Cardiac muscle cell (in vitro differentiated cells and primary cell): ENCODE results near the gene CARD16. TPM values are rescaled to one million over a fixed set of nuclear protein-coding genes. Genes with fewer than 3 reads are reported as not detected.
A peak's percentile ranks its signal among the peaks of the same experiment; 100 is the strongest.
"Not testable (repeated sequence)": the region's sequence is repeated elsewhere in the genome, so short reads cannot be mapped to it uniquely, and the experiment has no call there.

Experiments used
- DNase-seq, 2 donors: peaks; one replicate each; pipeline versions ENCODE4 v3.0.0 to v3.0.0-alpha.2; 2010 to 2017; ENCODE audit warnings: low read depth in 1 of 2, low spot score in 1 of 2
- H3K27ac ChIP-seq: fragments of 200-600 bp; sonication (generic); 2 replicates; pipeline ENCODE4 v1.5.1; 2016
- H3K27me3 ChIP-seq: fragments of 200-600 bp; sonication (generic); 2 replicates; pipeline ENCODE4 v1.6.0; 2016; ENCODE audit warnings: control low read depth
- H3K36me3 ChIP-seq: fragments of 200-600 bp; sonication (generic); 2 replicates; pipeline ENCODE4 v1.5.1; 2016; ENCODE audit warnings: control low read depth
- H3K4me1 ChIP-seq: fragments of 200-600 bp; sonication (generic); 2 replicates; pipeline ENCODE4 v1.8.1; 2017; ENCODE audit warnings: low read depth, mild to moderate bottlenecking, mixed run types
- H3K4me3 ChIP-seq: fragments of 200-600 bp; sonication (generic); 2 replicates; pipeline ENCODE4 v1.5.1; 2016; ENCODE audit warnings: mild to moderate bottlenecking
- H3K9me3 ChIP-seq: fragments of 200-600 bp; sonication (generic); 2 replicates; pipeline ENCODE4 v1.5.1; 2017; ENCODE audit warnings: low read depth, mild to moderate bottlenecking, control low read depth
- polyA plus RNA-seq: library from polyadenylated mRNA; unstranded; fragments of >200 nt; fragmentation: Nextera tagmentation; extraction: Ambion mirVana; gene quantifications from 2 replicates; pipeline ENCODE4 v1.2.1, GENCODE V29; 2016
- total RNA-seq: library from RNA; depleted of rRNA; stranded (reverse); fragments of >200 nt; gene quantifications from 2 replicates; pipeline ENCODE4 v1.2.3, GENCODE V29; 2016
- TF ChIP-seq, protein P1 (sequence below): IDR thresholded peaks from 2 replicates; pipeline ENCODE4 v1.5.1; 2012; ENCODE audit warnings: low read depth, mild to moderate bottlenecking, low read length

Gene CARD16
- total and polyA plus RNA-seq, 2 experiments from 2014 or later: not detected

DNA sequence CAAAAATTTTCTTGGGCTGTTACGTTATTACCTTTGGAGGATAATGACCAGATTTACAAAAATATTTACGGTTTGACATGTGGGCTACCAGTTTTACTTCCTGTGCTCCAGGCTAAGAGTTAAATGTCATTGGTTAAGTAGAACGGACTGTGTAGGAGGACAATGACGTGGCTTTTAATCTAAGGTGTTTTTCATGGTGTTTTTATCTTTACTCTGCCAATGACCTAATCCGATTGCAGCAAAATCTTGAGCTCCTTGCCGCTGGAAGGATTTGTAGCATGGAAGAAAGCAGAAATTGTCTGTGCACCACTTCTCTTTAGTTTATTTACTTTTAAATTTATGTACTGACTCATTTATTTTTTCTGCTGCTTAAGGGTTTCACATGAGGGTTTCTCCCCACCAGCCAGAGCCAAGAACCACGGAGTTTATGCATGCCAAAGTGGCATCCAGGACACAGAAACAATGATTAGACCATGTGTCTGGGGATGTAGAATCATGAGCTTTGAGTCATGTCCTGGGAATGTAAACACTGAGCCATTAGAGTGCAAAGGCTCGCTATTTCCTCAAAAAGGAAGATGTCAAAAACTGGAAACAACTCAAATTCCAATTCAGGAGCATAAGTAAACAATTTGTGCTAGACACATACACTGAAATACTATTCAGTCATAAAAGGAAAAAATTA lies 1.9 kb upstream of the CARD16 start:
- H3K36me3 ChIP-seq: no peaks in the 10 kb centered on the region
- TF ChIP-seq, protein P1, sequence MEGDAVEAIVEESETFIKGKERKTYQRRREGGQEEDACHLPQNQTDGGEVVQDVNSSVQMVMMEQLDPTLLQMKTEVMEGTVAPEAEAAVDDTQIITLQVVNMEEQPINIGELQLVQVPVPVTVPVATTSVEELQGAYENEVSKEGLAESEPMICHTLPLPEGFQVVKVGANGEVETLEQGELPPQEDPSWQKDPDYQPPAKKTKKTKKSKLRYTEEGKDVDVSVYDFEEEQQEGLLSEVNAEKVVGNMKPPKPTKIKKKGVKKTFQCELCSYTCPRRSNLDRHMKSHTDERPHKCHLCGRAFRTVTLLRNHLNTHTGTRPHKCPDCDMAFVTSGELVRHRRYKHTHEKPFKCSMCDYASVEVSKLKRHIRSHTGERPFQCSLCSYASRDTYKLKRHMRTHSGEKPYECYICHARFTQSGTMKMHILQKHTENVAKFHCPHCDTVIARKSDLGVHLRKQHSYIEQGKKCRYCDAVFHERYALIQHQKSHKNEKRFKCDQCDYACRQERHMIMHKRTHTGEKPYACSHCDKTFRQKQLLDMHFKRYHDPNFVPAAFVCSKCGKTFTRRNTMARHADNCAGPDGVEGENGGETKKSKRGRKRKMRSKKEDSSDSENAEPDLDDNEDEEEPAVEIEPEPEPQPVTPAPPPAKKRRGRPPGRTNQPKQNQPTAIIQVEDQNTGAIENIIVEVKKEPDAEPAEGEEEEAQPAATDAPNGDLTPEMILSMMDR: no peak
- peak in 1 of 2 donors; percentile 87 for DNase-seq
- H3K9me3 ChIP-seq: no peaks in the 10 kb centered on the region
- H3K4me3 ChIP-seq: no peak overlapping the region
- no peak overlapping the region for H3K27ac ChIP-seq
- H3K4me1 ChIP-seq: peaks cover 6% of the 10 kb centered on the region
- H3K27me3 ChIP-seq: no peaks in the 10 kb centered on the region

DNA sequence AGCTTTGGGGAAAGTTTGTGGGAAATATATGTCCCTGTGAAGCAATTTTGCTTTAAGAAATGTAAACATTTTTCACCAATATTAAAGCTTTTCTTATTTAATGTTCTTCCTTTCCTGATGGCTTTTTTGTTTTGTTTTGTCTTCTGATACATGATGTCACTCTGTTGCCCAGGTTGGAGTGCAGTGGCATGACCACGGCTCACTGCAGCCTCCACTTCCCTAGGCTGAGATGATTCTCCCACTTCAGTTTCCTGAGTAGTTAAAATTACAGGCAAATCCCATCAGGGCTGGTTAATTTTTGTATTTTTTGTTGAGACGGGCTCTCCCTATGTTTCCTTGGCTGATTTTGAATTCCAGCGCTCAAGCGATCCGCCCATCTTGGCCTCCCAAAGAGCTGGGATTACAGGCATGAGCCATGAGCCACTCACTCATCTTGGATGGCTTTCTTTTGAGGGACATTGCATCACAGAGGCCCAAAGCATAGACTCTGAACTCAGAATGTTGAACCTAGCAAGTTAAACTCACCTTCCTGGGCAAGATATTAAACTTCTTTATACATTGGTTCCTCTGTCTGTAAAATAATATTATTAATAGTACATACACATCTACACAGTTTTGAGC lies 651 bp upstream of the CARD16 start:
- H3K4me1 ChIP-seq: no peaks in the 10 kb centered on the region
- no peak overlapping the region for H3K4me3 ChIP-seq
- no peak for DNase-seq
- no peaks in the 10 kb centered on the region for H3K36me3 ChIP-seq
- no peak overlapping the region for H3K27ac ChIP-seq
- no peaks in the 10 kb centered on the region for H3K27me3 ChIP-seq
- TF ChIP-seq, protein P1: no peak
- H3K9me3 ChIP-seq: no peaks in the 10 kb centered on the region

DNA sequence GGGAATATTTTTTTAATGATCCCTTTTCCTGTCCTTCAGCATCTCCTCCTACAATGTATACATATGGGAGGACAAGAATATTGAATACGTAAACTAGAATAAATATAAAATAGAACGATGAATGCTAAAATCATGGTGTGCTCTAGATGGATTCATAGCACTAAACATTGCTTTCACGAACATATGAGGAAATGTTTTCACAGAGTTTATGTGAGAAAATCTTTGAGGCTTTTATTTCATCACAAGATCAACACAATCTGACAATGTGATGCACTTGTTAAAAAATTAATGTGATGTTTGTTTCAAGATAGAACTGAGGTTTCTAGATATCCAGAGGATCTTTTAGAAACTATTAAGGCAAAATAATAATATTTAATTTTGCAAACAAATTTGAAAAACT lies 3.0 kb downstream of the CARD16 start:
- no peak overlapping the region for H3K4me3 ChIP-seq
- DNase-seq: no peak
- no peaks in the 10 kb centered on the region for H3K9me3 ChIP-seq
- H3K27me3 ChIP-seq: no peaks in the 10 kb centered on the region
- TF ChIP-seq, protein P1: no peak
- H3K36me3 ChIP-seq: no peaks in the 10 kb centered on the region
- H3K27ac ChIP-seq: no peak overlapping the region
- no peaks in the 10 kb centered on the region for H3K4me1 ChIP-seq

DNA sequence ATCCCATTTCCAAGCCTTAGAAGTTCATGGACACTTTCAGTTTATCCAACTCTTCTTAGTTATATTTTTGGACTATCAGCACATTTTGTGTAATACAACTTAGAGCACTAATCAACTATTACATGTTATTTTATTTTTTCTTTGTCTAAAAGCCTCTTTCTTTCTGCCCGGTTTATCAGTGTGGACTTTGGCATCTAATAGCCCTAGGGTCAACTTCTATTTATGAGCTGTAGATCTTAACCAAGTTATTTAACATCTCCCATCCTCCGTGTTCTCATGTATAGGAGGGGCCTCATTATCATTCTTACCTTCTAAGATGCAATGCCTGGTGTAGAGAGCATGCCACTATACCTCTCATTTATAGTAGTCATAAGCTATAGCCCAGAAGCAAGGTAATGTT lies 4.4 kb downstream of the CARD16 start:
- Histone ChIP-seq H3K4me3 (no peak overlapping the region), H3K27me3 (no peaks in the 10 kb centered on the region), H3K27ac (no peak overlapping the region), H3K9me3 (no peaks in the 10 kb centered on the region), H3K4me1 (no peaks in the 10 kb centered on the region), H3K36me3 (no peaks in the 10 kb centered on the region)
- DNase-seq: no peak
- TF ChIP-seq, protein P1: no peak

DNA sequence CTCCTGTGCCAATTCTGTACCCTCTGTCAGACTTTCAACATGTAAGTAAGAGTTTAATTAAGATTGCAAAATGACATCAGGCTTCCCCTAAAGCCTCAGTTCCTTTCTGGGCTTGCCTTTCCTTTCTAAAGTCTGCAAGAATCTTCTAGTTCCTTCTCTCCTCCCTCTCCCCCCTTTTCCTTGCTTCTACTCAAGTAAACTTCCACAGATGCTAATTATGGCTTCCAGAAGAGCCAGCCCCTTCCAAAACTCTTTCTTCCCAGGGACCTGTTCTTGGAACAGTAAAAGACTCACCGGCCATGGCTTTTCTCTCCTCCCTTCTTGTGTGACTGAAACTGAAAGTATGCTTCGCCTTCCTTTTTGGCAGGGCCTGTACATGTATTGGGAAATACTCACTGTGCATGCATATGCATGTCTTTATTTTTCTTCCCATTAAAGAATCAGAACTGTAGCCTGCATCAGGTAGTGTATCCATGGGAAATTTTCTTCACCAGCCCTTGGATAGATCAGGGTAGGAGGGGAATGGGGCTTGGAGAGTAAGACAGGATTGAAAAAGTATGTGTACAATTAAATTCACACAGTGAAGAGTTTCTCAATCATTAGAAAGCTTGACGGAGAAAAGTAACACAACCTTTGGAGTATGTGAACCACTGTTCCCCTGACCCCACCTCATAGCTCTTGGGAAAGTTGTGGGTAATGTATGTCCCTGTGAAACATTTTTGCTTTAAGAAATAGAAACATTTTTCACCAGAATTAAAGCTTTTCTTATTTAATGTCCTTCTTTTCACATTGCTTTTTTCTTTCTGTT lies 10.1 kb downstream of the CARD16 start, which contains the start of gene CASP1:
Gene CASP1, minus strand, starts transcription at position 332 of the 808 bp plus-strand sequence. Its CDS starts 31 bp downstream, at position 301.
- Histone ChIP-seq H3K27me3 (no peaks in the 10 kb centered on the region), H3K4me1 (no peaks in the 10 kb centered on the region), H3K4me3 (no peak within 1 kb of the TSS), H3K36me3 (no peaks in the 10 kb centered on the region), H3K9me3 (no peaks in the 10 kb centered on the region), H3K27ac (no peak within 1 kb of the TSS)
- TF ChIP-seq, protein P1: no peak
- DNase-seq: peak in 1 of 2 donors; percentile 90

DNA sequence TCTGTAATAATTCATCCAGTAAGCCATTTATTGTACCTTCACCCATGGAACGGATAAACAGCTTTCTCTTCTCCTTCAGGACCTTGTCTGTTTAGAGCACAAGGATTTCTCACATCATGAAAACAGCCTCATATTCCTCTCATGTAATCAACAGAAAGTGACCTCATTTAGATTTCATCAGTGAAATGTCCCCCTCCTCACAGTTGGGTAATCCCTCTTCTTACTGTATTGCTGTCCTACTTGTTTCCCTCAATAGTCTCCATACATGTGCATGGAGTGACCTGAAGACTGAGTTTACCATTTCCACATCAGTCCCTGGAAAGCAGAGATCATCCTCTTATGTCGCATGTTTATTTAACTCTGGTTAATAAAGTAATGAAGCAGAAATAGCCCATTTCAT lies 10.7 kb downstream of the CARD16 start:
- not testable (repeated sequence) for H3K27ac ChIP-seq, H3K9me3 ChIP-seq, H3K4me1 ChIP-seq, H3K4me3 ChIP-seq, H3K27me3 ChIP-seq, H3K36me3 ChIP-seq
- DNase-seq: peak in 1 of 2 donors; percentile 12
